T-helper 2 cell (primary cell): Measurements from ENCODE around the gene SHISA6.
"Not testable (repeated sequence)": the region's sequence is repeated elsewhere in the genome, so short reads cannot be mapped to it uniquely, and the experiment has no call there.

Experiments used
- DNase-seq, 5 experiments: peaks; one replicate each; pipeline versions ENCODE4 v3.0.0 to v3.0.0-alpha.2; 2012 to 2022

SHISA6 gene

GRCh38 chr17:11303773-11304394 lies 62.9 kb downstream of the SHISA6 start:
- no peak for DNase-seq

- no peak for DNase-seq
Observed at GRCh38 chr17:11304568-11304967, 63.6 kb downstream of the SHISA6 start.

- DNase-seq = no peak
Observed at GRCh38 chr17:11305524-11305923, 64.5 kb downstream of the SHISA6 start.

GRCh38 chr17:11308531-11308930 lies 67.5 kb downstream of the SHISA6 start:
- DNase-seq = no peak

- DNase-seq = no peak
Observed at GRCh38 chr17:11309033-11309432, 68.0 kb downstream of the SHISA6 start.

- DNase-seq = no peak
Observed at GRCh38 chr17:11309850-11310249, 68.8 kb downstream of the SHISA6 start.

- not testable (repeated sequence) for DNase-seq
Observed at GRCh38 chr17:11316451-11316850, 75.4 kb downstream of the SHISA6 start.

- no peak for DNase-seq
Observed at GRCh38 chr17:11318207-11318606, 77.2 kb downstream of the SHISA6 start.

GRCh38 chr17:11319894-11320293 lies 78.9 kb downstream of the SHISA6 start:
- no peak for DNase-seq

GRCh38 chr17:11324021-11324420 lies 83.0 kb downstream of the SHISA6 start:
- DNase-seq = no peak

GRCh38 chr17:11324846-11325420 lies 83.9 kb downstream of the SHISA6 start:
- DNase-seq = no peak

GRCh38 chr17:11326492-11326891 lies 85.5 kb downstream of the SHISA6 start:
- no peak for DNase-seq

- DNase-seq = no peak
Observed at GRCh38 chr17:11328770-11329169, 87.8 kb downstream of the SHISA6 start.

GRCh38 chr17:11330006-11330405 lies 89.0 kb downstream of the SHISA6 start:
- no peak for DNase-seq

GRCh38 chr17:11330826-11331225 lies 89.8 kb downstream of the SHISA6 start:
- DNase-seq = no peak

GRCh38 chr17:11331547-11332513 lies 90.8 kb downstream of the SHISA6 start:
- DNase-seq = no peak

GRCh38 chr17:11332706-11333105 lies 91.7 kb downstream of the SHISA6 start:
- DNase-seq = no peak

- no peak for DNase-seq
Observed at GRCh38 chr17:11334493-11334892, 93.5 kb downstream of the SHISA6 start.

GRCh38 chr17:11336290-11336689 lies 95.3 kb downstream of the SHISA6 start:
- DNase-seq = no peak

GRCh38 chr17:11340803-11341202 lies 99.8 kb downstream of the SHISA6 start:
- no peak for DNase-seq

- DNase-seq = no peak
Observed at GRCh38 chr17:11342138-11342537, 101.1 kb downstream of the SHISA6 start.

- no peak for DNase-seq
Observed at GRCh38 chr17:11349106-11349505, 108.1 kb downstream of the SHISA6 start.

GRCh38 chr17:11351479-11351878 lies 110.5 kb downstream of the SHISA6 start:
- no peak for DNase-seq

GRCh38 chr17:11353601-11354000 lies 112.6 kb downstream of the SHISA6 start:
- no peak for DNase-seq
